Femur (tissue), 1 donor: ENCODE data around the gene CD6.

ENCODE experiments used
- DNase-seq: peaks from one replicate; pipeline ENCODE4 v3.0.0-alpha.2; 2017

CD6 gene

DNA sequence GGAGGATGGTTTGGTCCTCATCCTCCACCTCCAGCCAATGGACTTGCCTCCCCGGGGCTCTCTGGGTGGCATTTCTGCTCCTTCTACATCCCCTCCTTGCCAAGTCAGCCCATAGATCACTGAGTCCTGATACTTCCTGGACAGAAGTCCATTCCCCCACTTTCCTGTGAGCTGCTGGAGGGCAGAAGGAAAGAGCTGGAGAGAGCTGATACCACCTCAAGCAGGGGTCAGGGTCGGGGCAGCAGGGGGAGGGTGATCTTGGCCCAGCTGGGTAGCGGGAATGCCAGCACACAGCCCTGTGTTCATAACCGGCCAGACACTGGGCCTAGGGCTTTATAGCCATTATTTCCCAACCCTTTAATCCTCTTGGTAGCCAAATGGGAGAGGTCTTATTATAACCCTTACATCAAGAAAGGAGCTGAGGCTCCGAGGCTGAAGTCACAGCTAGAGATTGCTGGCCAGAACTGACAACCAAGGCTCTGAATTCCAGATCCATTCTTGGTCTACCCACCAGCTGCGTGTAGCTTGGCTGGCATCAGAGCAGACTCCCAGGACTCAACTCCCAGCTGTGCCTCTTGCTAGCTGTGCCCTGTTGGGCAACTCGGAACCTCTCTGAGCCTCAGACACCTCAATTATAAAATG is 39.9 kb downstream of the CD6 start:
- DNase-seq, result no peak

GRCh38 chr11:61011950-61012736 is 40.7 kb downstream of the CD6 start:
- DNase-seq, result no peak

DNA sequence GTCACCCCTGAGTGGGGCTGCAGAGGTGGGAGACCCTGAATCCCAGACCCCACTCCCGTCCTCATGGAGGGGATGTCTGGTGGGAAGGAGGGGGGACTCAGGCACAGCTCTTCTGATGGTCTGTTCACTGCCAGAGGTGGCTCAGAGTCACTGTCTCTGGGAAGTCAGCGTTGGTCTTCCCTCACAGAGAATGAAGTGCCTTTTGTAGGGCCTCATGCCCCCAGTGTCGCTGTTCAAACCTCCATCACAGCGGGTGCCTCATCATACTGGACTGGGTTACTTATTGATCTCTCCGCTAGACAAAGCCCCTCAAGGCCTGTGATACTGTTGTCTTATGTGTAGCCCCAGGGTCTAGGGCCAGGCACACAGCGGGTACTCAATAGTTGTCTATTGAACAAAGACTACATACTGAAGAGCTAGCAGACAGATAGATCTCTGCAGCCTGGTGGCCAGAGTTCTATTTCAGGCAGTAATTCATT is 41.3 kb downstream of the CD6 start:
- DNase-seq, result no peak

DNA sequence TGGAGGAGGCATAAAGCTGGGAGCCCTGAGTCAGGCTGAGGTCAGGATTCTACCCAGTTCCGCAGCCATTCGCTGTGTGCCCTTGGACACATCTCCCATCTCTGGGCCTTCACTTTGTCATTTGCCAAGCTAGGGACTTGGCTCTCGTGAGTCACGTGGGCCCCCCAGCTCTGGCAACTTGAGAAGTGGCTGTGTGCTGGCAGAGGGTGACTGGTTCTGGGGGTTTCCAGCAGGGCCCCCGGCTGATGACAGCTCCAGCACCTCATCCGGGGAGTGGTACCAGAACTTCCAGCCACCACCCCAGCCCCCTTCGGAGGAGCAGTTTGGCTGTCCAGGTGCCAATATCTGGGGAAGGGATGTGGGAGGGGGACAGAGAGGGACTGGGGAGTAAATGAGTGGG is 46.6 kb downstream of the CD6 start:
- DNase-seq, result no peak

- DNase-seq, result no peak
These were observed 47.8 kb downstream of the CD6 start for GRCh38 chr11:61019037-61019831.

GRCh38 chr11:61019832-61020405 is 48.4 kb downstream of the CD6 start:
- DNase-seq, result no peak

GRCh38 chr11:61020551-61021235 is 49.2 kb downstream of the CD6 start:
- DNase-seq, result no peak

DNA sequence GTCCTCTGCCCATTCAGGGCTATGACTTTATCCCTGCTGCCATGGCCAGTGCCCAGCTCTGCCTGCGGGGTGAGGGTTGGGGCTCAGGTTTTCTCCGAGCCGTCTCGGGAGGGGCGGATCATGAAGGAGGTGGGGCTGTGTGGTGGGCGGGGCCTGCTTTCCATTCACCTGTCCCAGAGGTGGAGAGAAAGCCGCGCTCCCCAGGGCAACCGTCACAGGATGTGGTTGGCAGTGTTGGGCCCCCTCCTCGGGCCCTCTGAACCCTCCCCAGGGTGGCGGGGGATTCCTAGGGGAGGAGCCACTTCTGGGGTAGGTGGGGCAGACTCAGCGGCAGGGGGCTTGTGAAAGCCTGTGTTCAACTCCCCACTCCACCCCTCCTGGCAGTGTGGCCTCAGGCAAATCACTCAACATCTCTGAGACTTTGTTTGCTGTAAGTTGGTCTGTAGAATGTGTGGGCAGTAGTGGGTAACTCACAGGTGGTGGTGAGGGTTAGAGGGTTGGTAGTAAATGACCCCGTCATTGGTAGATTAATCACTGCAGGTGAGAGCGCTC is 50.3 kb downstream of the CD6 start:
- no peak for DNase-seq

- no peak for DNase-seq
These were observed 51.0 kb downstream of the CD6 start for GRCh38 chr11:61022311-61023085.

GRCh38 chr11:61023086-61023965 is 51.8 kb downstream of the CD6 start:
- DNase-seq, result no peak

GRCh38 chr11:61023966-61024295 is 52.5 kb downstream of the CD6 start:
- no peak for DNase-seq

GRCh38 chr11:61024938-61025820 is 53.7 kb downstream of the CD6 start:
- no peak for DNase-seq

DNA sequence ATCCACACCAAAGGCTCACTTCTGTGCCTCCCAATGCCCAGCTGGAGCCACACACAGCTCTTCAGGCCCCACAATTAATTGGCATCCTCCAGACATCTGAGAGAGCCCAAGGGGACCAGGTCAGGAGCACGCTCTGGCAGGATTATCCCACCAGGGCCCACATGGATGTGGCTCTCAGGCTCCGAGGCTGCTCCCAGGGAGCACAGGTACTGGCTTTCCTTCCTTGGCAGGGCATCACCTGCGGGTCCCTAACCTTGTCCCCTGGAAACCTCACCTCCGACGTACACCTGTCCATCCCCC is 54.3 kb downstream of the CD6 start:
- DNase-seq, result no peak

DNA sequence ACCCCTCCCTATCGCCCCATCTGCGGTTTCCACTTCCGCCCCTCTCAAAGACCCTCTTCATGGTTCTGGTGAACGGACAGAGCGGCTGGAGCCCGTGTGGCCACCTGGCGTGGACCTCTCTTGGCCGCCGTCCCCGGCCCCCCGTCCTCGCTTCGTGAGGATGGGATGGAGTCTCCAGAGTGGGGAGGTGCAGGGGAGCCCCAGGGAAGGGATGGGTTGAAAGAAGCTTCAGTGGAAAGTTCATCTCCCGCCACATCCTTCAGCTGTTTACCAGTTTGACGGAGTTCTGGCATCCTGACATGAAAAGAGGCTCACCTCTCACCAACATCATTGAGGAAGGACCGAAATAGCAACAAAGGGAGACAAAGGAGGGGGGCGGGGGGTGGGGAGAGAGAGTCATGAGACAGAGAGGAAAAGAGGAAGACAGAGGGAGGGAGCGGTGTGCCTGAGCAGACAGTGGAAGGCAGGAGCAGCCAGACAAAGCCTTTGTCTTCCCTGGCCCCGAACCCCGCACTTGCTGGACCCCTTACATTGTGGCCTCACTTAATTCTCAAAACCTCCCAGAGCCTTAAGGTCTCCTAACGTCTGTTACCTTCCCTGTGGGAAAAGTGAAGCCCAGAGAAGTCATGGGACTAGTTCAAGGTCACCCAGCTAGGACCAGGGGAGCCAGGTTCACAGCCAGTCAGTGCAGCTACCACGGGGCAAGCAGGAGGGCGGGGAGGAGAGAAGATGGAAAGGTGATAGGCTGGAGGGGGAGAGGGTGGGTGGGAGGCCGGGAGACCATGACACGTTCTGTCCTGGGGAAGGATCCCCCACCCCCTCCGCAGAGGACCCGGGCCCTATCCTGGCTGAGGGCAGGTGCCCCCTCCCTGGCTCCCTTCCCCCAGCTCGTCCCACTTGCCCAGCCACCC is 54.9 kb downstream of the CD6 start:
- no peak for DNase-seq

- no peak for DNase-seq
These were observed 55.8 kb downstream of the CD6 start for GRCh38 chr11:61027141-61027840.

DNA sequence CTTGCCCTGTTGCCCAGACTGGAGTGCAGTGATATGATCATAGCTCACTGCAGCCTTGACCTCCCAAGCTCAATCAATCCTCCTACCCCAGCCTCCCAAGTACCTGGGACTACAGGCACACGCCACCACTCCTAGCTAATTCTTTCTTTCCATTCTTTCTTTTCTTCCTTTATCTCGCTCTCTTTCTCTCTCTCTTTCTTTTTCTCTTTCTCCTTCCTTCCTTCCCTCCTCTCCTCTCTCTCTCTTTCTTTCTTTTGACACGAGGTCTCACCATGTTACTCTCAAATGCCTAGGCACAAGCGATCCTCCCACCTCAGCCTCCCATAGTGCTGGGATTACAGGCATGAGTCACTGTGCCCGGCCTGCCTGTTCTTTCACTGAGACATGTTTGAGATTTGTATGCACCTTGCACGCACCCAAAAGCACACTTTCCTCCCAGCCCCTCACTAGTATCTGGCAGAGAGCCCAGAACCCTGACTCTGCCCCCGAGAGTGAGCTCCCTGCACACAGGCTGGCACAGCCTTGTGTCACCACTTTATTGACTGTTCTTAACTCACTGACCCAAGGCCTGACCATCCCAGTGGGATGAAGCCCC is 56.8 kb downstream of the CD6 start:
- no peak for DNase-seq

DNA sequence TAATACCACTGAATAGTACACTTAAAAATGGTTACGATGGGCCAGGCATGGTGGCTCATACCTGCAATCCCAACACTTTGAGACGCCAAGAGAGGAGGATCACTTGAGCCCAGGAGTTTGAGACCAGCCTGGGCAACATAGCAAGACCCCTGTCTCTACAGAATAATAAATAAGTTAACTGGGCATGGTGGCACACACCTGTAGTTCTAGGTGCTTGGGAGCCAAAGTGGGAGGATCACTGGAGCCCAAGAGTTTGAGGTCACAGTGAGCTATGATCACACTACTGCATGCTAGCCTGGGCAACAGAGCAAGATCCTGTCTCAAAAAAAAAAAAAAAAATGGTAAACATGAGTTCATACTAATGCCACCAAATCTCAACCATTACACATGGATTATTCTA is 61.3 kb downstream of the CD6 start:
- DNase-seq, result no peak

DNA sequence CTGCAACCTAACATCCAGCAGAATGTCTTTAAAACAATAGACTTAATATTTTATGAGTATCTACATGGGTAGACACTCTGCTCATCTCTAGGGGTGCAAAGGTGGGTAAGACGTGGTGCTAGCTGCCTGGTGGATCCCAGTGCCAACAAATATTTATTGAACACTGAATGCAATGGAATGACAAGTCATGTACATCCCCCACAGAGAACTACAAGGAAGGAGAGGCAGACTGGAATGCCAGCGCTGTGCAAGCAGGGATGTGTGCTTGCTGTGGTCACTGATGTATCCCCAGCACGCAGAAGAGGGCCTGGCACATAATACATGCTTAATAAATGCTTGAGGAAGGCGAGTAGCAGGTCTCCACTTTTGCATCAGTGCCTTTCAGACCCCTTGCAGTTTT is 61.9 kb downstream of the CD6 start:
- DNase-seq, result no peak
